Measurements from ENCODE around the gene SMIM5. TPM values are rescaled to one million over a fixed set of nuclear protein-coding genes. Genes with fewer than 3 reads are reported as not detected.

Gene SMIM5
- total and polyA plus RNA-seq, 2 of the 13 experiments (the other 11 are each of a cell fraction or from before 2014, with no cell fraction given) = not detected

DNA sequence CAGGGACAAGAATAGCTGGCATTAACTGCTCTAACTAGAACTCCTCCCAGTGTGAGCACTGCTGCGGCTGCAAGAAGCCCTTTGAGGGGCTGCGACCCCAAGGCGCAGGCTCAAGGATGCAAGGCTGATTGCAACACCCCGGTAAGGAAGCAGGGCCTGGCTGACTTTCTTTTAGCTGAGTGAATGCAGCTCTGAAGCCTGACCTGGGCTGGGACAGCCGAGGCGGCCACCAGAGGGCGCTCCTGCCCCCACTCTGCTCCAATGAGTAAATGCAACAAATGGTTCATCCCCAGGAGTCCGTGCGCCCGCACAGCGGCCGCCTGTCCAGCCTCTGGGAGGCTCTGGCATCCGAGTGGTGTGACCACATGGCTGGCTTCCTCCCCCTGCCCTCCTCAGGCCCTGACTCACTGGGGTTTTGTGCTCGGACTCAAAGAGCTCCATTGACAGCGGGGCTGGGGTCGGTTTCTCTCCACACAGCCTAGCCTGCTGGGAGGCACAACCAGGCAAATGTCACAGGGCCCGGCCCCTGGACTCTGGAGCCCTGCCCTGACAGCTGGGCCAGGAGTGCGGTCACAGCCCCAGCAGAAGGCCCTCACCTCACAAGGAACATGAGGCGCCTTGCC, at the start of gene SMIM5 (continued):
- TF ChIP-seq ZNF367 (CRISPR knock-in tag; IDR thresholded peaks at IDR 0.05; ENCODE audit: borderline replicate concordance) (no peak), CENPT (CRISPR knock-in tag; IDR thresholded peaks at IDR 0.05; ENCODE audit: low read depth) (peak; percentile 40; the same call in 1 of the 2 replicates), HNRNPL (IDR thresholded peaks at IDR 0.05; ENCODE audit: low read depth, low read length) (0 out of 2 replicates have a peak, but pooled peaks have one; percentile 51), CHCHD3 (CRISPR knock-in tag; IDR thresholded peaks at IDR 0.05) (no peak), ZNF746 (CRISPR knock-in tag; IDR thresholded peaks at IDR 0.05) (no peak), ZBTB38 (CRISPR knock-in tag; IDR thresholded peaks at IDR 0.05) (peak; percentile 46), ATRX (CRISPR knock-in tag; IDR thresholded peaks at IDR 0.05; ENCODE audit: borderline replicate concordance) (no peak), ZFYVE20 (CRISPR knock-in tag; IDR thresholded peaks at IDR 0.05; ENCODE audit: borderline replicate concordance, low read depth) (no peak), TBX3 (IDR thresholded peaks at IDR 0.05; ENCODE audit: borderline replicate concordance) (no peak), ZNF674 (CRISPR knock-in tag; IDR thresholded peaks at IDR 0.05; ENCODE audit: low read depth) (no peak)
- TF ChIP-seq, protein P1, sequence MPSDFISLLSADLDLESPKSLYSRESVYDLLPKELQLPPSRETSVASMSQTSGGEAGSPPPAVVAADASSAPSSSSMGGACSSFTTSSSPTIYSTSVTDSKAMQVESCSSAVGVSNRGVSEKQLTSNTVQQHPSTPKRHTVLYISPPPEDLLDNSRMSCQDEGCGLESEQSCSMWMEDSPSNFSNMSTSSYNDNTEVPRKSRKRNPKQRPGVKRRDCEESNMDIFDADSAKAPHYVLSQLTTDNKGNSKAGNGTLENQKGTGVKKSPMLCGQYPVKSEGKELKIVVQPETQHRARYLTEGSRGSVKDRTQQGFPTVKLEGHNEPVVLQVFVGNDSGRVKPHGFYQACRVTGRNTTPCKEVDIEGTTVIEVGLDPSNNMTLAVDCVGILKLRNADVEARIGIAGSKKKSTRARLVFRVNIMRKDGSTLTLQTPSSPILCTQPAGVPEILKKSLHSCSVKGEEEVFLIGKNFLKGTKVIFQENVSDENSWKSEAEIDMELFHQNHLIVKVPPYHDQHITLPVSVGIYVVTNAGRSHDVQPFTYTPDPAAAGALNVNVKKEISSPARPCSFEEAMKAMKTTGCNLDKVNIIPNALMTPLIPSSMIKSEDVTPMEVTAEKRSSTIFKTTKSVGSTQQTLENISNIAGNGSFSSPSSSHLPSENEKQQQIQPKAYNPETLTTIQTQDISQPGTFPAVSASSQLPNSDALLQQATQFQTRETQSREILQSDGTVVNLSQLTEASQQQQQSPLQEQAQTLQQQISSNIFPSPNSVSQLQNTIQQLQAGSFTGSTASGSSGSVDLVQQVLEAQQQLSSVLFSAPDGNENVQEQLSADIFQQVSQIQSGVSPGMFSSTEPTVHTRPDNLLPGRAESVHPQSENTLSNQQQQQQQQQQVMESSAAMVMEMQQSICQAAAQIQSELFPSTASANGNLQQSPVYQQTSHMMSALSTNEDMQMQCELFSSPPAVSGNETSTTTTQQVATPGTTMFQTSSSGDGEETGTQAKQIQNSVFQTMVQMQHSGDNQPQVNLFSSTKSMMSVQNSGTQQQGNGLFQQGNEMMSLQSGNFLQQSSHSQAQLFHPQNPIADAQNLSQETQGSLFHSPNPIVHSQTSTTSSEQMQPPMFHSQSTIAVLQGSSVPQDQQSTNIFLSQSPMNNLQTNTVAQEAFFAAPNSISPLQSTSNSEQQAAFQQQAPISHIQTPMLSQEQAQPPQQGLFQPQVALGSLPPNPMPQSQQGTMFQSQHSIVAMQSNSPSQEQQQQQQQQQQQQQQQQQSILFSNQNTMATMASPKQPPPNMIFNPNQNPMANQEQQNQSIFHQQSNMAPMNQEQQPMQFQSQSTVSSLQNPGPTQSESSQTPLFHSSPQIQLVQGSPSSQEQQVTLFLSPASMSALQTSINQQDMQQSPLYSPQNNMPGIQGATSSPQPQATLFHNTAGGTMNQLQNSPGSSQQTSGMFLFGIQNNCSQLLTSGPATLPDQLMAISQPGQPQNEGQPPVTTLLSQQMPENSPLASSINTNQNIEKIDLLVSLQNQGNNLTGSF (CRISPR knock-in tag; IDR thresholded peaks at IDR 0.05) = no peak
- TF ChIP-seq, protein P2, sequence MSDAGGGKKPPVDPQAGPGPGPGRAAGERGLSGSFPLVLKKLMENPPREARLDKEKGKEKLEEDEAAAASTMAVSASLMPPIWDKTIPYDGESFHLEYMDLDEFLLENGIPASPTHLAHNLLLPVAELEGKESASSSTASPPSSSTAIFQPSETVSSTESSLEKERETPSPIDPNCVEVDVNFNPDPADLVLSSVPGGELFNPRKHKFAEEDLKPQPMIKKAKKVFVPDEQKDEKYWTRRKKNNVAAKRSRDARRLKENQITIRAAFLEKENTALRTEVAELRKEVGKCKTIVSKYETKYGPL (CRISPR knock-in tag; IDR thresholded peaks at IDR 0.05) = no peak
- TF ChIP-seq, protein P3, sequence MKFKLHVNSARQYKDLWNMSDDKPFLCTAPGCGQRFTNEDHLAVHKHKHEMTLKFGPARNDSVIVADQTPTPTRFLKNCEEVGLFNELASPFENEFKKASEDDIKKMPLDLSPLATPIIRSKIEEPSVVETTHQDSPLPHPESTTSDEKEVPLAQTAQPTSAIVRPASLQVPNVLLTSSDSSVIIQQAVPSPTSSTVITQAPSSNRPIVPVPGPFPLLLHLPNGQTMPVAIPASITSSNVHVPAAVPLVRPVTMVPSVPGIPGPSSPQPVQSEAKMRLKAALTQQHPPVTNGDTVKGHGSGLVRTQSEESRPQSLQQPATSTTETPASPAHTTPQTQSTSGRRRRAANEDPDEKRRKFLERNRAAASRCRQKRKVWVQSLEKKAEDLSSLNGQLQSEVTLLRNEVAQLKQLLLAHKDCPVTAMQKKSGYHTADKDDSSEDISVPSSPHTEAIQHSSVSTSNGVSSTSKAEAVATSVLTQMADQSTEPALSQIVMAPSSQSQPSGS (CRISPR knock-in tag; IDR thresholded peaks at IDR 0.05) = no peak
- TF ChIP-seq, protein P4, sequence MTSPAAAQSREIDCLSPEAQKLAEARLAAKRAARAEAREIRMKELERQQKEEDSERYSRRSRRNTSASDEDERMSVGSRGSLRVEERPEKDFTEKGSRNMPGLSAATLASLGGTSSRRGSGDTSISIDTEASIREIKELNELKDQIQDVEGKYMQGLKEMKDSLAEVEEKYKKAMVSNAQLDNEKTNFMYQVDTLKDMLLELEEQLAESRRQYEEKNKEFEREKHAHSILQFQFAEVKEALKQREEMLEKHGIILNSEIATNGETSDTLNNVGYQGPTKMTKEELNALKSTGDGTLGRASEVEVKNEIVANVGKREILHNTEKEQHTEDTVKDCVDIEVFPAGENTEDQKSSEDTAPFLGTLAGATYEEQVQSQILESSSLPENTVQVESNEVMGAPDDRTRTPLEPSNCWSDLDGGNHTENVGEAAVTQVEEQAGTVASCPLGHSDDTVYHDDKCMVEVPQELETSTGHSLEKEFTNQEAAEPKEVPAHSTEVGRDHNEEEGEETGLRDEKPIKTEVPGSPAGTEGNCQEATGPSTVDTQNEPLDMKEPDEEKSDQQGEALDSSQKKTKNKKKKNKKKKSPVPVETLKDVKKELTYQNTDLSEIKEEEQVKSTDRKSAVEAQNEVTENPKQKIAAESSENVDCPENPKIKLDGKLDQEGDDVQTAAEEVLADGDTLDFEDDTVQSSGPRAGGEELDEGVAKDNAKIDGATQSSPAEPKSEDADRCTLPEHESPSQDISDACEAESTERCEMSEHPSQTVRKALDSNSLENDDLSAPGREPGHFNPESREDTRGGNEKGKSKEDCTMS (CRISPR knock-in tag; conservative IDR thresholded peaks at IDR 0.05) = no peak
- TF ChIP-seq, protein P5, sequence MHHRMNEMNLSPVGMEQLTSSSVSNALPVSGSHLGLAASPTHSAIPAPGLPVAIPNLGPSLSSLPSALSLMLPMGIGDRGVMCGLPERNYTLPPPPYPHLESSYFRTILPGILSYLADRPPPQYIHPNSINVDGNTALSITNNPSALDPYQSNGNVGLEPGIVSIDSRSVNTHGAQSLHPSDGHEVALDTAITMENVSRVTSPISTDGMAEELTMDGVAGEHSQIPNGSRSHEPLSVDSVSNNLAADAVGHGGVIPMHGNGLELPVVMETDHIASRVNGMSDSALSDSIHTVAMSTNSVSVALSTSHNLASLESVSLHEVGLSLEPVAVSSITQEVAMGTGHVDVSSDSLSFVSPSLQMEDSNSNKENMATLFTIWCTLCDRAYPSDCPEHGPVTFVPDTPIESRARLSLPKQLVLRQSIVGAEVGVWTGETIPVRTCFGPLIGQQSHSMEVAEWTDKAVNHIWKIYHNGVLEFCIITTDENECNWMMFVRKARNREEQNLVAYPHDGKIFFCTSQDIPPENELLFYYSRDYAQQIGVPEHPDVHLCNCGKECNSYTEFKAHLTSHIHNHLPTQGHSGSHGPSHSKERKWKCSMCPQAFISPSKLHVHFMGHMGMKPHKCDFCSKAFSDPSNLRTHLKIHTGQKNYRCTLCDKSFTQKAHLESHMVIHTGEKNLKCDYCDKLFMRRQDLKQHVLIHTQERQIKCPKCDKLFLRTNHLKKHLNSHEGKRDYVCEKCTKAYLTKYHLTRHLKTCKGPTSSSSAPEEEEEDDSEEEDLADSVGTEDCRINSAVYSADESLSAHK (CRISPR knock-in tag; IDR thresholded peaks at IDR 0.05; ENCODE audit: borderline replicate concordance) = no peak

Measured in HepG2 (cell line).